ENCODE measurements around the gene OR2T5. TPM values are rescaled to one million over a fixed set of nuclear protein-coding genes. Genes with fewer than 3 reads are reported as not detected.
"Not testable (repeated sequence)": the region's sequence is repeated elsewhere in the genome, so short reads cannot be mapped to it uniquely, and the experiment has no call there.

The OR2T5 gene
- total RNA-seq, 6 experiments from 2014 or later = not detected

- Mint-ChIP-seq H3K27ac (no peak overlapping the region), H3K4me1 (ENCODE audit: low read depth) (no peaks in the 10 kb centered on the region), H3K27me3 (ENCODE audit: insufficient read depth) (no peaks in the 10 kb centered on the region), H3K36me3 (ENCODE audit: low read depth) (peaks cover 4% of the 10 kb centered on the region; the same call in 1 of the 2 replicates), H3K4me3 (no peak overlapping the region), H3K9me3 (peaks cover 50% of the 10 kb centered on the region)
- no peak for TF ChIP-seq CTCF (IDR thresholded peaks at IDR 0.05)
- no peak for DNase-seq
Measured at GRCh38 chr1:248521856-248522255, 33.5 kb downstream of the OR2T5 start.

- H3K27me3 Mint-ChIP-seq (ENCODE audit: insufficient read depth); H3K27ac Mint-ChIP-seq; DNase-seq; H3K36me3 Mint-ChIP-seq (ENCODE audit: low read depth); H3K9me3 Mint-ChIP-seq; H3K4me3 Mint-ChIP-seq; H3K4me1 Mint-ChIP-seq (ENCODE audit: low read depth): not testable (repeated sequence)
Measured at GRCh38 chr1:248537449-248537848, 49.1 kb downstream of the OR2T5 start.

Other genes starting within 250 kb of the OR2T5 start
- under 1 TPM in 1 of 6 experiments, not detected in 5; 0.16 TPM for gene OR2T33, start 210.6 kb upstream of the OR2T5 start, total RNA-seq (2021; fragmentation: NEBNext Ultra II Directional; extraction: Animal tissue kit (Norgen Biotek cat#: 25700))
- not detected for gene OR2T12, start 185.2 kb upstream of the OR2T5 start, total RNA-seq (2021; fragmentation: NEBNext Ultra II Directional; extraction: Animal tissue kit (Norgen Biotek cat#: 25700))
- gene OR2M7, start 164.0 kb upstream of the OR2T5 start, total RNA-seq (2021; fragmentation: NEBNext Ultra II Directional; extraction: Animal tissue kit (Norgen Biotek cat#: 25700)) = not detected
- not detected for gene OR14C36, start 139.8 kb upstream of the OR2T5 start, total RNA-seq (2021; fragmentation: NEBNext Ultra II Directional; extraction: Animal tissue kit (Norgen Biotek cat#: 25700))
- not detected for gene OR2T4, start 126.9 kb upstream of the OR2T5 start, total RNA-seq (2021; fragmentation: NEBNext Ultra II Directional; extraction: Animal tissue kit (Norgen Biotek cat#: 25700))
- gene OR2T6, start 112.8 kb upstream of the OR2T5 start, total RNA-seq (2021; fragmentation: NEBNext Ultra II Directional; extraction: Animal tissue kit (Norgen Biotek cat#: 25700)) = not detected
- not detected for gene OR2T1, start 85.5 kb upstream of the OR2T5 start, total RNA-seq (2021; fragmentation: NEBNext Ultra II Directional; extraction: Animal tissue kit (Norgen Biotek cat#: 25700))
- gene OR2T2, start 43.0 kb upstream of the OR2T5 start, total RNA-seq (2021; fragmentation: NEBNext Ultra II Directional; extraction: Animal tissue kit (Norgen Biotek cat#: 25700)) = not detected
- not detected for gene OR2T3, start 15.2 kb upstream of the OR2T5 start, total RNA-seq (2021; fragmentation: NEBNext Ultra II Directional; extraction: Animal tissue kit (Norgen Biotek cat#: 25700))
- not detected for gene OR2G6, start 19.5 kb downstream of the OR2T5 start, total RNA-seq (2021; fragmentation: NEBNext Ultra II Directional; extraction: Animal tissue kit (Norgen Biotek cat#: 25700))
- gene OR2T29, start 74.2 kb downstream of the OR2T5 start, total RNA-seq (2021; fragmentation: NEBNext Ultra II Directional; extraction: Animal tissue kit (Norgen Biotek cat#: 25700)) = not detected
- gene OR2T34, start 86.2 kb downstream of the OR2T5 start, total RNA-seq (2021; fragmentation: NEBNext Ultra II Directional; extraction: Animal tissue kit (Norgen Biotek cat#: 25700)) = not detected
- gene OR2T10, start 109.1 kb downstream of the OR2T5 start, total RNA-seq (2021; fragmentation: NEBNext Ultra II Directional; extraction: Animal tissue kit (Norgen Biotek cat#: 25700)) = not detected
- not detected for gene OR2T11, start 146.5 kb downstream of the OR2T5 start, total RNA-seq (2021; fragmentation: NEBNext Ultra II Directional; extraction: Animal tissue kit (Norgen Biotek cat#: 25700))
- not detected for gene OR2T35, start 156.7 kb downstream of the OR2T5 start, total RNA-seq (2021; fragmentation: NEBNext Ultra II Directional; extraction: Animal tissue kit (Norgen Biotek cat#: 25700))
- gene OR2T27, start 166.9 kb downstream of the OR2T5 start, total RNA-seq (2021; fragmentation: NEBNext Ultra II Directional; extraction: Animal tissue kit (Norgen Biotek cat#: 25700)) = not detected
- gene OR14I1, start 214.2 kb downstream of the OR2T5 start, total RNA-seq (2021; fragmentation: NEBNext Ultra II Directional; extraction: Animal tissue kit (Norgen Biotek cat#: 25700)) = not detected

All from HFFc6 (cell line).